HL-60 (cell line): ENCODE results near the gene MARCKSL1.

Source experiments
- DNase-seq, 2 experiments: peaks; one replicate each; pipeline ENCODE4 v3.0.0-alpha.2; 2010 to 2020; ENCODE audit warnings: low read depth in 1 of 2, low spot score in 1 of 2
- H3K27ac ChIP-seq: fragments of 250-450 bp; sonication (Bioruptor Pico); replicated peaks from 2 replicates; pipeline ENCODE4 v1.5.1; 2020; ENCODE audit warnings: mild to moderate bottlenecking, moderate library complexity
- H3K27me3 ChIP-seq: fragments of 250-450 bp; sonication (Bioruptor Pico); 2 replicates; pipeline ENCODE4 v1.5.1; 2021; ENCODE audit warnings: mild to moderate bottlenecking, moderate library complexity; ENCODE audit not compliant: insufficient read depth, poor library complexity, severe bottlenecking
- H3K4me3 ChIP-seq: replicated peaks from 2 replicates; pipeline ENCODE4 v1.5.1; 2011; ENCODE audit warnings: mild to moderate bottlenecking, control low read depth, low read length; ENCODE audit not compliant: insufficient read depth
- CTCF ChIP-seq: IDR thresholded peaks from one replicate; pipeline ENCODE4 v1.5.1; 2011; ENCODE audit warnings: low read length, control low read depth, inconsistent platforms; ENCODE audit not compliant: insufficient read depth
- GABPA ChIP-seq: IDR thresholded peaks from 2 replicates; pipeline ENCODE4 v1.6.1; 2012; ENCODE audit warnings: low read depth
- POLR2AphosphoS5 ChIP-seq: IDR thresholded peaks from 2 replicates; pipeline ENCODE4 v1.6.1; 2012; ENCODE audit warnings: low read depth
- REST ChIP-seq: IDR thresholded peaks from 2 replicates; pipeline ENCODE4 v1.6.1; 2012; ENCODE audit warnings: low read depth; ENCODE audit not compliant: insufficient replicate concordance
- SPI1 ChIP-seq: IDR thresholded peaks from 2 replicates; pipeline ENCODE4 v1.6.1; 2012; ENCODE audit warnings: low read depth, mild to moderate bottlenecking, borderline replicate concordance
- long read RNA-seq: library from polyadenylated mRNA; unstranded; transcript quantifications from one replicate; pipeline ENCODE4 v2.0.0, GENCODE V29; 2020

MARCKSL1 gene
- long read RNA-seq, partial matches to known transcripts = 0 of 2 reads
- long read RNA-seq, other reads (novel, unspliced or antisense) = 2 of 2 reads

GRCh38 chr1:32335790-32336590 is at the start of gene MARCKSL1:
Gene MARCKSL1, minus strand, starts transcription at chr1:32336233. Its CDS starts 200 bp downstream, at chr1:32336033.
- Histone ChIP-seq H3K27me3 (no peaks in the 10 kb centered on the region), H3K4me3 (peak within 1 kb of the TSS; percentile 43), H3K27ac (peak within 1 kb of the TSS; percentile 39)
- TF ChIP-seq SPI1 = no peak
- TF ChIP-seq POLR2AphosphoS5 = peak; percentile 74; the same call in 1 of the 2 replicates
- peak; percentile 54 for TF ChIP-seq REST
- peak; percentile 29 to 50 for DNase-seq

GRCh38 chr1:32380057-32380456 is 44.0 kb upstream of the MARCKSL1 start:
- Histone ChIP-seq H3K4me3 (no peak overlapping the region), H3K27me3 (no peaks in the 10 kb centered on the region), H3K27ac (no peak overlapping the region)
- TF ChIP-seq CTCF (no peak), GABPA (no peak), REST (no peak), POLR2AphosphoS5 (no peak), SPI1 (no peak)
- no peak for DNase-seq

GRCh38 chr1:32377541-32378220 is 41.6 kb upstream of the MARCKSL1 start:
- DNase-seq = no peak
- Histone ChIP-seq H3K4me3 (no peak overlapping the region), H3K27ac (no peak overlapping the region), H3K27me3 (no peaks in the 10 kb centered on the region)
- TF ChIP-seq SPI1 = no peak
- no peak for TF ChIP-seq CTCF
- no peak for TF ChIP-seq POLR2AphosphoS5
- TF ChIP-seq GABPA = no peak

- no peak for TF ChIP-seq GABPA
- TF ChIP-seq POLR2AphosphoS5 = no peak
- TF ChIP-seq CTCF = no peak
- TF ChIP-seq REST = no peak
- TF ChIP-seq SPI1 = no peak
- Histone ChIP-seq H3K4me3 (no peak overlapping the region), H3K27me3 (no peaks in the 10 kb centered on the region), H3K27ac (no peak overlapping the region)
- no peak for DNase-seq
Observed at GRCh38 chr1:32376199-32376598, 40.2 kb upstream of the MARCKSL1 start.
